ENCODE results near the gene PNRC1. TPM values are rescaled to one million over a fixed set of nuclear protein-coding genes. Genes with fewer than 3 reads are reported as not detected.

Gene PNRC1
- total RNA-seq (2022; extraction: Qiagen RNA extraction; ENCODE audit: low read depth), result 33.2 to 49.5 TPM (median 42.6 TPM) in 5 replicates

GRCh38 chr6:89080281-89081128, at the start of gene PNRC1:
Gene PNRC1 (plus strand): TSS chr6:89080751. CDS start chr6:89080895, 144 bp downstream.

DNA sequence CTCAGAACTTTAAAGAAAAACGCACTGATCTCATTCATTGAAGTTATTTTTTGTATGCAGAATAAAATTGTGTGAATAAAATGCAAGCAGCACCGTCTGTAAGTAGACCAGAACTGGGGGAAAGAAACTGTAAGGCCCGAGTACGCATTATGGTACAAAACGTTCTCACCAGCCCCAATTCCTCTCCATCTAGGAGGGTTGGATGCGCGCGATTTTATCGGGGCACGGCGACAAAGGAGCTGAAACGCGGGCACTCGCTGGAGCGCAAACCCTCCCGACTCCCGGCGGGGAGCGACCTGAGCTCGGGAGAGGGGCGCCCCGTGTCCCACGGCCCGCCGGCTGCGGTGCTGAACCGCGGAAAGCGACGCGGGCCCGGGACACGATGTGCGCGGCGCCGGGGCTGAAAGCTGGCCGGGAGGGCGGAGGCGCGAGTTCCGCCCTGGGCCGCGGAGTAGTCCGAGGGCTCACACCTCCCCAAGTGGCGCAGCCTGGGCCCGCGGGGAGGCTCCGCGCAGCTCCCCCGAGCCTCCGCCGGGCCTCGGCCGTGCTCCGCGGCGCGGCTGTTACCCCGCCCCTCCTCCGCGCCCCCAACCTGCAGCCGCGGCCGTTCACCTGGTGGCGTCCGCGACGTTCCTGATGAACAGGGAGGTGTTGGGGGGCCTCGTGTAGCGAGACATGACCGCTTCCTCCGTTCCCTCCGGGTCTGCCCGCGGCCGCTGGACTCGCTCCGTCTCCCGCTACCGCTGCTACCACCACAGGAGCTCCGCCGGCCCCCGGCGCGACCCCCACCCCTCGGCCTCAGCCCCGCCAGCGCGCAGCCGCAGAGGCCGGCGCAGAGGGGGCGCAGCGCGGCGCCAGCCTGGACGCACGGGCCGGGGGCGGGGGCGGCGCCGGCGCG, 36.9 kb downstream of the PNRC1 start, which contains the start of gene SRSF12:
Gene SRSF12, minus strand, starts transcription at position 861 of the 898 bp plus-strand sequence. Its CDS starts 184 bp downstream, at position 677.

Other genes starting within 250 kb of the PNRC1 start
- 6.9 to 10.1 TPM (median 8.7 TPM) in 5 replicates for gene RNGTT, start 117.1 kb upstream of the PNRC1 start, total RNA-seq (2022; extraction: Qiagen RNA extraction; ENCODE audit: low read depth)
- gene SRSF12, start 37.3 kb downstream of the PNRC1 start, total RNA-seq (2022; extraction: Qiagen RNA extraction; ENCODE audit: low read depth), result 1.6 to 2.4 TPM (median 2.3 TPM) in 5 replicates
- 9.7 to 16.3 TPM (median 13.6 TPM) in 5 replicates for gene PM20D2, start 65.3 kb downstream of the PNRC1 start, total RNA-seq (2022; extraction: Qiagen RNA extraction; ENCODE audit: low read depth)
- gene GABRR1, start 136.6 kb downstream of the PNRC1 start, total RNA-seq (2022; extraction: Qiagen RNA extraction; ENCODE audit: low read depth), result not detected in 5 replicates
- gene GABRR2, start 234.5 kb downstream of the PNRC1 start, total RNA-seq (2022; extraction: Qiagen RNA extraction; ENCODE audit: low read depth), result 0.10 TPM in 1 of 5 replicates, not detected in the others

Measured in A549 treated with GW870086 at 1 μM for 4 hours (cell line).